SH-SY5Y (cell line): ENCODE data around the gene HABP2.

Experiments used
- GATA2 ChIP-seq: IDR thresholded peaks from 2 replicates; pipeline ENCODE4 v1.6.1; 2011; ENCODE audit warnings: mild to moderate bottlenecking, low read depth, low read length
- GATA3 ChIP-seq: IDR thresholded peaks from 2 replicates; pipeline ENCODE4 v1.6.1; 2011; ENCODE audit warnings: low read depth, mild to moderate bottlenecking, low read length, moderate library complexity

GRCh38 chr10:113527211-113527906 is 25.5 kb upstream of the HABP2 start:
- no peak for TF ChIP-seq GATA3
- no peak for TF ChIP-seq GATA2
